GM06990 (cell line): Measurements from ENCODE around the gene NTRK2.

Experiments used
- DNase-seq: peaks from one replicate; pipeline ENCODE4 v3.0.0-alpha.2; 2011; ENCODE audit not compliant: insufficient read length; ENCODE audit errors: extremely low read depth
- H3K27me3 ChIP-seq: replicated peaks from 2 replicates; pipeline ENCODE4 v1.6.0; 2011; ENCODE audit warnings: low read length; ENCODE audit not compliant: control insufficient read depth, insufficient read depth
- H3K36me3 ChIP-seq: 2 replicates; pipeline ENCODE4 v1.5.1; 2011; ENCODE audit warnings: low read length; ENCODE audit not compliant: control insufficient read depth, insufficient read depth
- H3K4me3 ChIP-seq: replicated peaks from 2 replicates; pipeline ENCODE4 v1.5.1; 2011; ENCODE audit warnings: low read depth, mild to moderate bottlenecking, control low read depth, low read length
- TF ChIP-seq, protein P1 (sequence below): IDR thresholded peaks from 2 replicates; pipeline ENCODE4 v1.5.1; 2011; ENCODE audit warnings: low read length, control low read depth, mild to moderate bottlenecking, inconsistent platforms; ENCODE audit not compliant: insufficient read depth, poor library complexity, severe bottlenecking

The NTRK2 gene

DNA sequence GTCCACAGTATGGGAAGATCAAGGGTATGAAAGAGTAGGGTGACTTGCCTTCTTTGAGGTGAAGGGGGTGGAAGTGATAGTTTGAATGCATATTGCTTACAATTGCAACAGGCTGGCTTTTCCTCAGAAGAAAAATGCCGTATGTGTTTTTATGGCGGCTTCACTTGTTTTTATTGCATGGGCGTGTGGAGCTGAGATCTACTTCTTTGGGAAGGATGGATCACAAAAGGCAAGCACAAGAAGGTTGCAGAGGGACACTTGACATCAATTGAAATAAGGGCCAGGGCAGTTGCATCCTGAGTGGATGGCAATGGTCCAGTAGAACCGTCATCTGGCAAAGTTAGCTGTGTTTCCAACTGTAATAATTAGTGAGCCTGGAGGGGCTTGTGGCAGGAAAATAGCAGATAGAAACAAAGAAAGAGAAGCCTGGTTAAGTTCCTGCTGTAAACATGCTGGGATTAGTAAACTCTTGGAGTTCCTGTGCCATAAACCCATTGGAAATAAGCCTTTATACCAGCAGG is 138.4 kb downstream of the NTRK2 start:
- DNase-seq: no peak
- Histone ChIP-seq H3K36me3 (no peaks in the 10 kb centered on the region), H3K4me3 (no peak overlapping the region), H3K27me3 (no peaks in the 10 kb centered on the region)
- TF ChIP-seq, protein P1, sequence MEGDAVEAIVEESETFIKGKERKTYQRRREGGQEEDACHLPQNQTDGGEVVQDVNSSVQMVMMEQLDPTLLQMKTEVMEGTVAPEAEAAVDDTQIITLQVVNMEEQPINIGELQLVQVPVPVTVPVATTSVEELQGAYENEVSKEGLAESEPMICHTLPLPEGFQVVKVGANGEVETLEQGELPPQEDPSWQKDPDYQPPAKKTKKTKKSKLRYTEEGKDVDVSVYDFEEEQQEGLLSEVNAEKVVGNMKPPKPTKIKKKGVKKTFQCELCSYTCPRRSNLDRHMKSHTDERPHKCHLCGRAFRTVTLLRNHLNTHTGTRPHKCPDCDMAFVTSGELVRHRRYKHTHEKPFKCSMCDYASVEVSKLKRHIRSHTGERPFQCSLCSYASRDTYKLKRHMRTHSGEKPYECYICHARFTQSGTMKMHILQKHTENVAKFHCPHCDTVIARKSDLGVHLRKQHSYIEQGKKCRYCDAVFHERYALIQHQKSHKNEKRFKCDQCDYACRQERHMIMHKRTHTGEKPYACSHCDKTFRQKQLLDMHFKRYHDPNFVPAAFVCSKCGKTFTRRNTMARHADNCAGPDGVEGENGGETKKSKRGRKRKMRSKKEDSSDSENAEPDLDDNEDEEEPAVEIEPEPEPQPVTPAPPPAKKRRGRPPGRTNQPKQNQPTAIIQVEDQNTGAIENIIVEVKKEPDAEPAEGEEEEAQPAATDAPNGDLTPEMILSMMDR: no peak

DNA sequence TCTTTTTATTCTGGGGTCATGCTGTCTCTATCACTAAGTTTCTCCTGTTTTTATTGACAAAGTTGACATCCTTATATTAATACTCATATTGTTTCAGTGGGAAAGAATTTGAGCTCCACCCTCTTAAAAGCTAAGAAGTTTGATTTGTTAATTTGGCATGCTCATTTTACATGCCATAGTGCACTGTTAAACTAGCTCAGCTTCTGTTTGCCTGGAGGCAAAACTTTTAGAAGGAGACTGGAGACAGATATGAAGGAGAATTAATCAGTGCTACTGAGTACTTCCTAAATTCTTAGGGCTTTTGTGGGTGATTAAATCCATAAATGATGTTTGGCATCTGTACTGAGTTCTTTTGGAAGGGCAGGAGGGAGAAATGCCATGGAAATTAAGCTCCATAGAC is 138.9 kb downstream of the NTRK2 start:
- no peak for DNase-seq
- no peaks in the 10 kb centered on the region for H3K36me3 ChIP-seq
- H3K4me3 ChIP-seq: no peak overlapping the region
- H3K27me3 ChIP-seq: no peaks in the 10 kb centered on the region
- TF ChIP-seq, protein P1: no peak

DNA sequence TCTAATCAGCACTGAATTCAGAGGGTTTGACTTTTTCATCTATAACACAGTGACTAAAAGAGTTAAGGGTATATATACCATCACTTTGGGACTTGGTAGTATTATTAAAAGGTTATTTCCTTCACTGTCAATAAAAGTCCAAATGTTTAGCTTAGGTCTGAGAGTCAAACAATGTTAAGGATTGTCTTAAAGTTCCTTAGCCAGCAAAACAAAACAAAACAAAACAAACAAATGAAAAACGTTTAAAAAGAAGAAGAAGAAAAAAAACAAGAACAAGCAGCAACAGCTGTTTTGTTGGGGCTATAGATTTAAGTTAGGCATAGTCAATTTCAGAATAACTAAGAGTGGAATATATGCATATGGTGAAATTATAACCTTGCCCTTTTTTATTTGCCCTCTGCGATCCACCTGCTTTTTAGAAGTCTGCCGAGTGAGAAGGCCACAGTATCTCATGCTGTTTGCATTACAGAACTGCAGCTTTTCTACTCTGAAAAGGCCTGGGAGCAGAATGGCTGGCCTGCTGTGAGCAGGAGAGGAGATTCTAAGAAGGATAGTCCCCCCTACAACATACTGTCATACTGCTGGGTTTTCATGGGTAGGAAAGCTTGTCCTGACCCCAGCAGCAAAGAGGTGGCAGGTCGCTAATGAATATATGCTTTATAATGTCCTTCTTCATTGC is 141.7 kb downstream of the NTRK2 start:
- TF ChIP-seq, protein P1: no peak
- DNase-seq: no peak
- H3K36me3 ChIP-seq: no peaks in the 10 kb centered on the region
- no peak overlapping the region for H3K4me3 ChIP-seq
- H3K27me3 ChIP-seq: no peaks in the 10 kb centered on the region

DNA sequence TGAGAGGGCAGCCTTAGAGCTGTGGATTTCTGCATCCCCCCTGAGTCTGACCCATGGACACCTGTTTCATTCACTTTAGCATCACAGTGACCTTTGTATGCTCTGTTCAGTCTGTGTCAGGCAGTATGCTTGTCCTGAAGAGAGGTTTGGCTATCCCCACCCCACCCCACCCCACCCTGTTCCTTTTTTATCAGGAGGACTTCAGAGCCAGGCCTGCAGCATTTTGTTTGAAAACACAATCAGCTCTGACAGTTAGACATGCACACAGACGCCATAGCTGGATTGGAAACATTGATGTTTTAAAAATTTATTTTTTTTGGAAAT is 142.2 kb downstream of the NTRK2 start:
- H3K27me3 ChIP-seq: no peaks in the 10 kb centered on the region
- no peaks in the 10 kb centered on the region for H3K36me3 ChIP-seq
- no peak for DNase-seq
- no peak overlapping the region for H3K4me3 ChIP-seq
- TF ChIP-seq, protein P1: no peak

DNA sequence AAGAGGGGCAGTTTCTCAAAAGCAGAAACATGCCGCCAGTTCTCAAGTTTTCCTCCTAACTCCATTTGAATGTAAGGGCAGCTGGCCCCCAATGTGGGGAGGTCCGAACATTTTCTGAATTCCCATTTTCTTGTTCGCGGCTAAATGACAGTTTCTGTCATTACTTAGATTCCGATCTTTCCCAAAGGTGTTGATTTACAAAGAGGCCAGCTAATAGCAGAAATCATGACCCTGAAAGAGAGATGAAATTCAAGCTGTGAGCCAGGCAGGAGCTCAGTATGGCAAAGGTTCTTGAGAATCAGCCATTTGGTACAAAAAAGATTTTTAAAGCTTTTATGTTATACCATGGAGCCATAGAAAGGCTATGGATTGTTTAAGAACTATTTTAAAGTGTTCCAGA is 142.8 kb downstream of the NTRK2 start:
- Histone ChIP-seq H3K4me3 (no peak overlapping the region), H3K27me3 (no peaks in the 10 kb centered on the region), H3K36me3 (no peaks in the 10 kb centered on the region)
- no peak for DNase-seq
- TF ChIP-seq, protein P1: no peak

DNA sequence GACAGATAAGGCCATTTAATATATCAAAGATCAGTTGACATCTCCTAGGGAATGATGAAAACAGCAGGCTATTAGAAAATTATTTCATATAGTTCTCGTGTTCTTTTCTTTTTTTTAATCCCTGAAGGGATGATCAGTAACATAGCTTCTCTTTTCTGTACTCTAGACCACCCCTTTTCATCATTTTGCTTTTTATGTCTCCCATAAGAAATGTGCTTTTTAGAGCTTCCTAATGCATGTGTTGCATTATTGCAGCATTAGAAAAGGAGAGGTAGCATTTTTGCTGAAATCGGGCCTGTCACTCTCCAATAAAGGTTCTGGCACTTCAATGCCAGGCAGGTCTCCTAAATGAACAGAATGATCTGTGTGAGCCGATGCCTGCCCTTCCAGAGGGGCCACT is 143.3 kb downstream of the NTRK2 start:
- Histone ChIP-seq H3K27me3 (no peaks in the 10 kb centered on the region), H3K36me3 (no peaks in the 10 kb centered on the region), H3K4me3 (no peak overlapping the region)
- no peak for DNase-seq
- TF ChIP-seq, protein P1: no peak
